GM12864 (cell line): ENCODE results near the gene DAPK2.

Source experiments
- DNase-seq: peaks from one replicate; pipeline ENCODE4 v3.0.0-alpha.2; 2011; ENCODE audit warnings: low read depth
- H3K4me3 ChIP-seq: 2 replicates; pipeline ENCODE4 v1.5.1; 2011; ENCODE audit warnings: mild to moderate bottlenecking, low read depth, low read length, control low read depth
- CTCF ChIP-seq: IDR thresholded peaks from 2 replicates; pipeline ENCODE4 v1.5.1; 2011; ENCODE audit warnings: low read depth, mild to moderate bottlenecking, moderate library complexity, low read length, control low read depth, inconsistent platforms; ENCODE audit errors: missing control alignments

DAPK2 gene

DNA sequence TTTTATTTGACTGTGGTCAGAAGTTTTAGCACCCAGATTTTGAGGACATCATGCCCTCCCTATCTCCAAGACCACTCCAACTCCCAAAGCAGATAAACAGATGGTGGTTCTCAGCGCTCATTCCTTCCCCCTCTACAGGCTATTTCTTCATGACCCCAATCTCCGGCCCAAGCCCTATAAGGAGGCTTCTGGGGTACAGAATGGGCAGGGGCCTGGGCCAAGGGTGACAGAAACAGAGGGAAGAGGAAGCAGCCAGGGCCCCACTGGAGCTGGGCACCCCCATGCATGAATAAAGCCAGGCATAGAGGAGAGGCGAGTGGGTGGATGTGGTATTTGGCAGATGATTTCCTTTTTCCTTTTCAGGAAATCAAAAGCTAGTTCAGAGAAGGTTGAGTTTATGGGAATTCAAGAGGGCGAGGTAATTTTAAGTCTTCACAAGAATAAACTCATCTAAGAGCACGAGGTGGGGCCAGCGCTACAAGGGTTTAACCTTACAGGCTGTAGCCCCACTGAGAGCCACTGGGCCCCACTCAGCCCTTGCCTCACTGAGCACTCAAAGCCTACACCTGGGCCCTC is 107.7 kb downstream of the DAPK2 start:
- H3K4me3 ChIP-seq = no peak overlapping the region
- TF ChIP-seq CTCF = no peak
- DNase-seq = no peak

- no peak for DNase-seq
- no peak for TF ChIP-seq CTCF
- no peak overlapping the region for H3K4me3 ChIP-seq
Measured at GRCh38 chr15:63933522-63933921, 112.8 kb downstream of the DAPK2 start.

GRCh38 chr15:63931556-63931955 is 114.7 kb downstream of the DAPK2 start:
- DNase-seq = no peak
- TF ChIP-seq CTCF = no peak
- no peak overlapping the region for H3K4me3 ChIP-seq

DNA sequence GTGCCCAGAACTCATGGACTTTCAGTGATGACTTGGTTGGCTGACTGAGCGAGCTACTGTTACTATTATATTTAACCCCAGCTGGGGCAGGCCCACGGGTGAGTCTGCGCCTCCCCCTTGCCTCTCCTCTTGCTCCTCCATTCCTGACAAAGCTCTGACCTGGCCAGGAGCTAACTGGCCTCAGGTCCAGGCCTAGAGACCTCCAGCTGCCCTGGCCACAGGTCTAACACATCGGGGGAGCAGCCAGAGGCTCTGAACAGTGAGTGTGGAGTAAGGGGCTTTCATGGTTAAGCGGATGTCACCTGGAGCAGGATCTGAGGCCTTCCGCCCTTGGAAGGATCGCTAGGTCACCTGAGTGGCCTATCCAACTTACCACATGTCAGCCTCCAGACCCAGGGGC is 116.3 kb downstream of the DAPK2 start:
- no peak for TF ChIP-seq CTCF
- DNase-seq = no peak
- no peak overlapping the region for H3K4me3 ChIP-seq

- H3K4me3 ChIP-seq = no peak overlapping the region
- DNase-seq = no peak
- TF ChIP-seq CTCF = no peak
Measured at GRCh38 chr15:63928185-63928842, 118.0 kb downstream of the DAPK2 start.

- TF ChIP-seq CTCF = no peak
- no peak overlapping the region for H3K4me3 ChIP-seq
- no peak for DNase-seq
Measured at GRCh38 chr15:63923993-63924950, 122.0 kb downstream of the DAPK2 start.
